Measurements from ENCODE around the gene AP2S1. TPM values are rescaled to one million over a fixed set of nuclear protein-coding genes. Genes with fewer than 3 reads are reported as not detected.

The AP2S1 gene
- total and polyA plus RNA-seq, 7 donors: 63.0 to 121 (median 86.3) TPM

DNA sequence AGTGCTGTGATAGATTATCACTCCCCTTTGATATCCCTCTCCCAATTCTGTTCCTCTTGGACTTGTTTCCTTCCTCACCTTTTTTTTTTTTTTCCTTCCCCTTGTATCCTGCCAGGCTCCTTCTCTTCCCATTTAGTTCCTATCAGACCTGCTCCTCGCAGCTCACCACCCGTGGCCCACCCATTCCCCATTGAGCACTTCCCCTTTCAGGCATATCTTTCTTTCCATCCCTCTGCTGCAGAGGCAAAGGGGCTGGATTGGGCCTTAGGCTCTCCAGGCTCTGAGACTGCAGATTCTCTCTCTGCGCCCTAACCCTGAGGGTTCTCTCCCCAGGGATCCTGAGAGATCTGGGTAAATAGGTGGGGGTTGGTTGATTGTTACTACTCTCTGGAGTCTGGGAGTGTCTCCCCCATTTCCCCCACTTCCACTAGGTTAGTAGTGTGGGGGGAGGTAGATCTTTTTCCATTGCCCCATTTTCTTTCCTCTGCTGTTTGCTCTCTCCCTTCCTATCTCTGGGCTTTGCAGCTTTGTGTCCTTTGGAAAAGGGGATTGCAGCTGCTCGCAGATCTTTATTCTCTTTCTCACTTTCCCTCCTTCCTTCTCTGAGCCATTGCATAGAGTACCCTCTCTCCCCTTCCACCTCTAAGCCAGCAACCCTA, 12.5 kb upstream of the AP2S1 start:
- WGBS, 3 donors: 47 to 62% (median 47%) methylated on average over 4 of the region's 4 CpGs
- Histone ChIP-seq H3K27ac (peak overlapping the region; percentile 99), H3K9me3 (no peaks in the 10 kb centered on the region), H3K4me3 (peak overlapping the region; percentile 96), H3K4me1 (peaks cover 64% of the 10 kb centered on the region), H3K27me3 (ENCODE audit: insufficient read depth in 3 of 3, low read length in 2 of 3) (no peaks in the 10 kb centered on the region), H3K36me3 (ENCODE audit: insufficient read depth in 1 of 2, low read depth in 1 of 2) (no peaks in the 10 kb centered on the region)
- TF ChIP-seq, protein P1, sequence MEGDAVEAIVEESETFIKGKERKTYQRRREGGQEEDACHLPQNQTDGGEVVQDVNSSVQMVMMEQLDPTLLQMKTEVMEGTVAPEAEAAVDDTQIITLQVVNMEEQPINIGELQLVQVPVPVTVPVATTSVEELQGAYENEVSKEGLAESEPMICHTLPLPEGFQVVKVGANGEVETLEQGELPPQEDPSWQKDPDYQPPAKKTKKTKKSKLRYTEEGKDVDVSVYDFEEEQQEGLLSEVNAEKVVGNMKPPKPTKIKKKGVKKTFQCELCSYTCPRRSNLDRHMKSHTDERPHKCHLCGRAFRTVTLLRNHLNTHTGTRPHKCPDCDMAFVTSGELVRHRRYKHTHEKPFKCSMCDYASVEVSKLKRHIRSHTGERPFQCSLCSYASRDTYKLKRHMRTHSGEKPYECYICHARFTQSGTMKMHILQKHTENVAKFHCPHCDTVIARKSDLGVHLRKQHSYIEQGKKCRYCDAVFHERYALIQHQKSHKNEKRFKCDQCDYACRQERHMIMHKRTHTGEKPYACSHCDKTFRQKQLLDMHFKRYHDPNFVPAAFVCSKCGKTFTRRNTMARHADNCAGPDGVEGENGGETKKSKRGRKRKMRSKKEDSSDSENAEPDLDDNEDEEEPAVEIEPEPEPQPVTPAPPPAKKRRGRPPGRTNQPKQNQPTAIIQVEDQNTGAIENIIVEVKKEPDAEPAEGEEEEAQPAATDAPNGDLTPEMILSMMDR (IDR thresholded peaks at IDR 0.05): no peak
- ATAC-seq (no peak), DNase-seq (no peak)
- intact Hi-C loops (cut with DNase I): loop anchor here (5.0 kb wide), 3 partner anchors 39 to 114 kb away; no protein-coding TSS in a partner anchor

DNA sequence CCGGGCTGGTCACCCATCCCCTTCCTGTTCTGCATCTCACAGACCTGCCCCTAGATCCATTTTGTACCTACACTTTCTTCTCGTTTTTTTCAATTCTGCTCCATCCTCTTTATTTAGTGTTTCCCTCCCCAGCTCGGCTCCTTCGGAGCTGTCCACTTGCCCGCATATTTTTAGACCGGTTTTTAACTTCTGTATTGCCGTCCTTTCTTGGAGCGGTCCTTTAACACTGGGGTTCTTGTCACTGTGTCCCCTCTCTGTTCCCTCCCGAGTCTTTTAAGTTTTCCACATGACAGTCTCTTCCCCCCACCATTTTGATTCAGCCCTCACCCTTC, 11.8 kb upstream of the AP2S1 start:
- H3K4me1 ChIP-seq: peaks cover 62% of the 10 kb centered on the region
- no peaks in the 10 kb centered on the region for H3K9me3 ChIP-seq
- ATAC-seq (no peak), DNase-seq (no peak)
- TF ChIP-seq, protein P1 (IDR thresholded peaks at IDR 0.05): no peak
- 10 to 15% (median 15%) methylated on average over 9 of the region's 9 CpGs for WGBS, 3 donors
- intact Hi-C loops (cut with DNase I): loop anchor here (5.0 kb wide), 3 partner anchors 40 to 115 kb away; no protein-coding TSS in a partner anchor
- no peaks in the 10 kb centered on the region for H3K27me3 ChIP-seq (ENCODE audit: insufficient read depth in 3 of 3, low read length in 2 of 3)
- H3K36me3 ChIP-seq (ENCODE audit: insufficient read depth in 1 of 2, low read depth in 1 of 2): no peaks in the 10 kb centered on the region
- peak overlapping the region; percentile 96 for H3K4me3 ChIP-seq
- H3K27ac ChIP-seq: peak overlapping the region; percentile 99

DNA sequence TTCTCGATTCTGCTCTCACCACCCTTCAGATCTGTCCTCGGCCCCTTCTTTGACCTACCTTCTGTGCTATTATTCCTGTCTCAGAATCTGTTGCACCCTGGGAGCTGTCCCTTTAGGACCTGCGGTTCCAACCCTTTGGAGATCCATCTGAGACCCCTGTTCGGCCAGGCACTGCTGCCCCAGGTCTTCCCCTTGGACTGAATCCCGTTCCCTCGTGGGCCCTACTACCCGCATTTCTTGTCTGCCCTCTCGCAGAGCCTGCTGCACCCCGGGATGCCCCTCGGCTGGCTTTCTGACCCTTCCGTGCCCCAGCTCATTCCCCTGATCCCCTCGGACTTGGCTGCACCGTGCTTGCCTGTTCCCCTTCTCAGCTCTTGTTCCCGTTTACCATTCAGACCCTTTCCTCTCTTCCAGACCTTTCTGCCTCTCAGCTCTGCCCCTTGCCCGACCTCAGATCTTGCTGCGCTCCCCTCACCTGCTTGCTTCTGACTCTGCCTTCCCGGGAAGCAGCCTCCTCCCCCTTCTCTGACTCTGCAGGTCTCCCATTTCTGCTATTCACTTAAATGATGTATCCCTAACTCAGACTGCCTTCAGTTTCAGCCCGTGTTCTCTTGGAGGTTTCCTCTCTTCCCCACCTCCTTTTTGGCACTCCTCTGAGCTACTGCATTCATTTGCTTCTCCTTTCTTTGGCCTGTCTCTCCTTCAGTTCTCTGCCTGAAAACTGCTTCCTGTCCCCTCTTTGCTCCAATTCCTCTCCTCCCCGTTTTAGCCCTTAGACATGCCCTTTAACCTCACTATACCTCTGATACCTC, 11.3 kb upstream of the AP2S1 start:
- Histone ChIP-seq H3K27me3 (ENCODE audit: insufficient read depth in 3 of 3, low read length in 2 of 3) (no peaks in the 10 kb centered on the region), H3K9me3 (no peaks in the 10 kb centered on the region), H3K27ac (peak overlapping the region; percentile 99), H3K4me1 (peaks cover 56% of the 10 kb centered on the region), H3K4me3 (peak overlapping the region; percentile 96), H3K36me3 (ENCODE audit: insufficient read depth in 1 of 2, low read depth in 1 of 2) (no peaks in the 10 kb centered on the region)
- TF ChIP-seq, protein P1 (IDR thresholded peaks at IDR 0.05): no peak
- WGBS, 3 donors: 2 to 6% (median 3%) methylated on average over 19 of the region's 19 CpGs
- intact Hi-C loops (cut with DNase I): loop anchor here (5.0 kb wide), 3 partner anchors 40 to 115 kb away; no protein-coding TSS in a partner anchor
- ATAC-seq: no peak
- DNase-seq: peak in 1 of 2 donors; percentile 56

DNA sequence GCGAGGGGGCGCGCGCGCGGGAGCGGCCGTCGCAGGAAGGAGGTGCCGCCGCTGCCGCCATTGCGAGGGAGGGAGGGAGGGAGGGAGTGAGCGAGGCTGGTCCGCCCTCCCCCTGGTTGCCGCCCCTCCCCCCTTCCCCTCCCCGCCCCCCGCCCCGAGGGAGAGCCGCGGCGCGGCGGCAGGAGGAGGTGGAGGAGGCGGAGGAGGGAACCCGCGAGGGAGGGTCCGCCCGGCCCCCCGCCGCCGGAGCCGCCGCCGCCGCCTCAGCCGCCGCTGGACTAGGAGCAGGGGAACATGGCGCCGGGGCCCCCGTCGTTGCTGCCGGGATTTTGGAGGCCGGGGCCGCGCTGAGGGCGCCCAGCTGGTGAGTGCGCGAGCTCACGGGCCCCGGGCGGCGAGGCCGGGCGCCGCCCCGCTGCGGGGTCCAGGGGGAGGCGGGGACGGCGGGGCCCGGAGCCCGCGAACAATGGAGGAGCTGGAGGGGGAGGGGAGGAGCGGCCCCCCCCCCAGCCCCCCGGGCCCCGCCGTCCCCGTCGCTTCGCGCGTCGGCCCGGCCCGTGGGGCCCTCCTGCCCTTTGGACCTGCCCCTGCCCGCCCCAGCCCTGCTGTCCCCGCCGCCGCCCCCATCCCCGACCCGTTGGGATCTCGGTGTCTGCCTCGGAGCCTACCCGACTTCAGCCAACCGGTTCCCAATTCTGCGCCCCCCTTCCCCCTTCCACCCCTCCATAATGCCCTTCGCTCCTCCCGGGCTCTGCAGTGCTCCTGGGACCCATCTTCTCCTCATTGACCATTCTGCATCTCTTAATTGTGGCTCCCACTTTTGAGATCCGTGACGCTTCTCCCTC, 10.4 kb upstream of the AP2S1 start, which contains the start of gene ARHGAP35:
Gene ARHGAP35, plus strand, starts transcription at position 152 of the 845 bp plus-strand sequence. CDS start 57,679 bp downstream, outside the sequence.
- peak in 2 of 4 donors; percentile 1 to 5 for ATAC-seq
- H3K27ac ChIP-seq: peak within 1 kb of the TSS; percentile 99
- WGBS, 3 donors: 0 to 1% (median 1%) methylated on average over 18 to 78 of the region's 91 CpGs

More for the DNA sequence above, 10.4 kb upstream of the AP2S1 start, which contains the start of gene ARHGAP35:
- peaks cover 54% of the 10 kb centered on the region for H3K4me1 ChIP-seq
- H3K36me3 ChIP-seq (ENCODE audit: insufficient read depth in 1 of 2, low read depth in 1 of 2): no peaks in the 10 kb centered on the region
- H3K9me3 ChIP-seq: no peaks in the 10 kb centered on the region
- TF ChIP-seq, protein P1 (IDR thresholded peaks at IDR 0.05): no peak
- DNase-seq: peak in 1 of 2 donors; percentile 56
- H3K4me3 ChIP-seq: peak within 1 kb of the TSS; percentile 96
- H3K27me3 ChIP-seq (ENCODE audit: insufficient read depth in 3 of 3, low read length in 2 of 3): no peaks in the 10 kb centered on the region
- intact Hi-C loops (cut with DNase I): loop anchor here (5.0 kb wide), 3 partner anchors 41 to 116 kb away; no protein-coding TSS in a partner anchor

All from psoas muscle (tissue), 8 donors.